Mucosa of descending colon (tissue), 3 donors: ENCODE results near the gene ZNF469. TPM values are rescaled to one million over a fixed set of nuclear protein-coding genes. Genes with fewer than 3 reads are reported as not detected.

Source experiments
- ATAC-seq: fragments of 200-7000 bp; cut with Tn5 transposase; one replicate; pipeline ENCODE4 v1.9.1; 2020; ENCODE audit warnings: mild to moderate bottlenecking, moderate library complexity
- DNase-seq, 3 donors: peaks; one replicate each; pipeline ENCODE4 v3.0.0-alpha.2; 2020
- H3K36me3 ChIP-seq: fragments of 200-600 bp; one replicate; pipeline ENCODE4 v1.8.0; 2021; ENCODE audit warnings: low read depth, mild to moderate bottlenecking
- H3K4me1 ChIP-seq: fragments of 200-600 bp; one replicate; pipeline ENCODE4 v1.8.0; 2021; ENCODE audit warnings: low read depth, mild to moderate bottlenecking
- H3K4me3 ChIP-seq: fragments of 200-600 bp; one replicate; pipeline ENCODE4 v1.8.0; 2021; ENCODE audit warnings: mild to moderate bottlenecking
- H3K9me3 ChIP-seq: fragments of 200-600 bp; one replicate; pipeline ENCODE4 v1.8.0; 2021; ENCODE audit warnings: mild to moderate bottlenecking
- intact Hi-C, 2 donors: fragments of 100-400 bp; cut with DNase I in 1 of 2; cut with micrococcal nuclease in 1 of 2; formaldehyde crosslinking; loops; one replicate each; pipeline versions ENCODE4 v1.11.0 to v1.11.1; 2022; cut with DNase I, micrococcal nuclease
- total RNA-seq, 3 donors: library from RNA; stranded (reverse); fragmentation: NEBNext Ultra II Directional in 2 of 3; extraction: Animal tissue kit (Norgen Biotek cat#: 25700) in 2 of 3; gene quantifications; one replicate each; pipeline versions ENCODE4 v1.2.1 to v1.2.4, GENCODE V29; 2021 to 2023
- TF ChIP-seq, protein P1 (sequence below): fragments of 200-600 bp; IDR thresholded peaks from one replicate; pipeline ENCODE4 v1.8.0; 2022; ENCODE audit warnings: antibody characterized with exemption, mild to moderate bottlenecking
- donor health status: DM: no; HTN: no; CAD: no; lungs with moderate emphysema.
- donor health status: DM: no; HTN: no; CAD: no.
- donor health status: DM: no; HTN: yes; CAD: no.

Gene ZNF469
- total RNA-seq, 3 donors from 2014 or later, result 0.35 to 1.4 (median 0.51) TPM

- DNase-seq, result no peak
- Histone ChIP-seq H3K4me1 (no peaks in the 10 kb centered on the region), H3K36me3 (no peaks in the 10 kb centered on the region), H3K4me3 (no peak overlapping the region), H3K9me3 (no peaks in the 10 kb centered on the region)
- intact Hi-C loops, result no loop called here
- no peak for ATAC-seq
- TF ChIP-seq, protein P1, sequence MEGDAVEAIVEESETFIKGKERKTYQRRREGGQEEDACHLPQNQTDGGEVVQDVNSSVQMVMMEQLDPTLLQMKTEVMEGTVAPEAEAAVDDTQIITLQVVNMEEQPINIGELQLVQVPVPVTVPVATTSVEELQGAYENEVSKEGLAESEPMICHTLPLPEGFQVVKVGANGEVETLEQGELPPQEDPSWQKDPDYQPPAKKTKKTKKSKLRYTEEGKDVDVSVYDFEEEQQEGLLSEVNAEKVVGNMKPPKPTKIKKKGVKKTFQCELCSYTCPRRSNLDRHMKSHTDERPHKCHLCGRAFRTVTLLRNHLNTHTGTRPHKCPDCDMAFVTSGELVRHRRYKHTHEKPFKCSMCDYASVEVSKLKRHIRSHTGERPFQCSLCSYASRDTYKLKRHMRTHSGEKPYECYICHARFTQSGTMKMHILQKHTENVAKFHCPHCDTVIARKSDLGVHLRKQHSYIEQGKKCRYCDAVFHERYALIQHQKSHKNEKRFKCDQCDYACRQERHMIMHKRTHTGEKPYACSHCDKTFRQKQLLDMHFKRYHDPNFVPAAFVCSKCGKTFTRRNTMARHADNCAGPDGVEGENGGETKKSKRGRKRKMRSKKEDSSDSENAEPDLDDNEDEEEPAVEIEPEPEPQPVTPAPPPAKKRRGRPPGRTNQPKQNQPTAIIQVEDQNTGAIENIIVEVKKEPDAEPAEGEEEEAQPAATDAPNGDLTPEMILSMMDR, result no peak
Measured at GRCh38 chr16:88413631-88414030, 30.9 kb downstream of the ZNF469 start.

DNA sequence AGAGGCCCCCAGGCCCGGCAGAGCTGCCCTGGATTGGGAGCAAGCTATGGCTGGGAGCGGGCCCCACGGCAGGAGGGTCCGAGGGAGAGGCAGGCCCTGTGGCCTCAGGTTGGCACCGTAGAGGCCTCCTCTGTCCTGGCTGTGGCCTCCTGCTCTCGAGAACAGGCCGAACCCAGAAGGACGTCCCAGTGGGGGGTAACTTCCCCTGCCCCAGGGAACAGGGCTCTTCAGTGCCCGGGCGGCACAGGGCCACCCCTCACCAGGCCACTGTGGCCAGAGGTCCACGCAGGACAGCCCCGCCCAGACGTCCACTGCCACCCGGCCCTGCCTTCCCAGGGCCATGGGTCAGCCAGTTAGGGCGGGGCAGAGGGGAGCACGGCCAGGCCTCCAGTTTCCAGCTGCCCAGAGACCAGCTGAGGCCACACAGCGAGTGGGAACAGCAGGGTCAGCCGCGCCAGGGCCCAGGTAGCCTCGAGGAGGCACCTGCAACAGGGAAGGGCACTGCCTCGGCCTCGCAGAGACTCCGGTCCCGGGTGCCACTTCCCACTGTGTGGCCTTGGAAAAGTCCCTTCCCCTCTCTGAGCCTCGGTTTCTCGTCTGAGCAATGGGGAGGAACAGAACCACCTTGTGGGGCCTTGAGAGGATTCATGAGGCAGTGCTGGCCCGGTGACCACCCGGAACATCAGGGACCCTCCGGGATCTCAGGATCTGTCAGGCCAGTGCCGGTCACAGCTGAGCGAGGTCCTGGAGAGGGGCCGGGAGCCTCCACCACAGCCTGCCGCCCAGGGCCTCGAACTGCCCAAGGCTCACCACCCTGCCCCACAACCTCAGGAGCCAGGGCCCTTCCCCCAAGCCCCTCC, 32.0 kb downstream of the ZNF469 start:
- intact Hi-C loops, result no loop called here
- DNase-seq, result no peak
- ATAC-seq, result no peak
- Histone ChIP-seq H3K4me3 (no peak overlapping the region), H3K4me1 (no peaks in the 10 kb centered on the region), H3K9me3 (no peaks in the 10 kb centered on the region), H3K36me3 (no peaks in the 10 kb centered on the region)
- TF ChIP-seq, protein P1, result no peak

GRCh38 chr16:88415381-88415705, 32.6 kb downstream of the ZNF469 start:
- no peak for ATAC-seq
- intact Hi-C loops, result no loop called here
- Histone ChIP-seq H3K36me3 (no peaks in the 10 kb centered on the region), H3K4me3 (no peak overlapping the region), H3K4me1 (no peaks in the 10 kb centered on the region), H3K9me3 (no peaks in the 10 kb centered on the region)
- TF ChIP-seq, protein P1, result no peak
- DNase-seq, result no peak

- Histone ChIP-seq H3K36me3 (no peaks in the 10 kb centered on the region), H3K9me3 (no peaks in the 10 kb centered on the region), H3K4me3 (no peak overlapping the region), H3K4me1 (no peaks in the 10 kb centered on the region)
- intact Hi-C loops, result no loop called here
- DNase-seq, result no peak
- peak; percentile 8 for ATAC-seq
- TF ChIP-seq, protein P1, result no peak
Measured at GRCh38 chr16:88415713-88416323, 33.1 kb downstream of the ZNF469 start.

GRCh38 chr16:88416686-88417085, 33.9 kb downstream of the ZNF469 start:
- intact Hi-C loops, result no loop called here
- TF ChIP-seq, protein P1, result no peak
- ATAC-seq (no peak), DNase-seq (no peak)
- no peaks in the 10 kb centered on the region for H3K4me1 ChIP-seq
- no peak overlapping the region for H3K4me3 ChIP-seq
- no peaks in the 10 kb centered on the region for H3K9me3 ChIP-seq
- no peaks in the 10 kb centered on the region for H3K36me3 ChIP-seq
